ENCODE measurements around the gene PPP2CA.
A peak's percentile ranks its signal among the peaks of the same experiment; 100 is the strongest.

PPP2CA gene

GRCh38 chr5:134148316-134148715, 77.6 kb downstream of the PPP2CA start:
- DNase-seq (ENCODE audit: low spot score): no peak

- DNase-seq (ENCODE audit: low spot score): no peak
Measured at GRCh38 chr5:134146651-134147518, 79.0 kb downstream of the PPP2CA start.

GRCh38 chr5:134145779-134146581, 79.9 kb downstream of the PPP2CA start:
- DNase-seq (ENCODE audit: low spot score): peak; percentile 87

- no peak for DNase-seq (ENCODE audit: low spot score)
Measured at GRCh38 chr5:134145041-134145757, 80.7 kb downstream of the PPP2CA start.
